ENCODE data around the gene KRT37.
"Not testable (repeated sequence)": the region's sequence is repeated elsewhere in the genome, so short reads cannot be mapped to it uniquely, and the experiment has no call there.

KRT37 gene

DNA sequence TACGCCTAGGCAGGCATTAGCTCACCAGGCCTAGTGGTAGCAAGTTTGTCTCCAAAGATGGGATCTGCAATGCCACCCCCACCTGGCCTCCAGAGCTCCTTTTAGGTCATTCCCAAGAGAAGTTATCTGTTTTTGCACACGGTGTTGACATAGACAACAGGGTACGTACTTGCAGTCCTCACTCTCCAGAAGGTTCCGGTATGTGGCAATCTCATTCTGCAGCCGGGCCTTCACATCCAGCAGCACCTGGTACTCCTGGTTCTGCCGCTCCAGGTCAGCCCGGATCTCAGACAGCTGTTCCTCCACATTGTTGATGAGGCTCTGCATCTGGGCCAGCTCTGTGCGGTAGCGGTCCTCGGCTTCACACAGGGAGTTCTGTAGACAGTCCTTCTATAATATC, 17.2 kb downstream of the KRT37 start:
- DNase-seq (ENCODE audit: low read depth in 4 of 4, low spot score in 1 of 4): no peak

DNA sequence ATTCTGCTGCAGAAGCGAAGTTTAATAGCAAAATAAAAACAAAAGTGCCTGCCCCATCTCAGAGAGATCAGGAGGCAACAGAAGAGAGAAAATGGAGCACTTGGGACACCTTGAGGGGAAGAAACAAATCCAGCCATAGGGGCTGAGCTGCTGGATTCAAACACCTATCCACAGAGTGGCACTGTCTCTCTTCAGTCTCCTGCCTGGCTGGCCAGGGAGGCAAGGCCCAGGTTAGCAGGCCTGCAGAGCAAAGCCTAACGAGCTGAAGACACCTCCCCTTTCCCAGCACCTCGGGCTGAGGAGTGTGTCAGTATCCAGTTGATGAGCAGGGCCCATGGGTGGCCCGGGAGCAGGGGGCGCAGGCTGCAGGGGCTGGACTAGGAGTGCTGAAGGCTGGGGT, 18.2 kb downstream of the KRT37 start:
- no peak for DNase-seq (ENCODE audit: low read depth in 4 of 4, low spot score in 1 of 4)

DNA sequence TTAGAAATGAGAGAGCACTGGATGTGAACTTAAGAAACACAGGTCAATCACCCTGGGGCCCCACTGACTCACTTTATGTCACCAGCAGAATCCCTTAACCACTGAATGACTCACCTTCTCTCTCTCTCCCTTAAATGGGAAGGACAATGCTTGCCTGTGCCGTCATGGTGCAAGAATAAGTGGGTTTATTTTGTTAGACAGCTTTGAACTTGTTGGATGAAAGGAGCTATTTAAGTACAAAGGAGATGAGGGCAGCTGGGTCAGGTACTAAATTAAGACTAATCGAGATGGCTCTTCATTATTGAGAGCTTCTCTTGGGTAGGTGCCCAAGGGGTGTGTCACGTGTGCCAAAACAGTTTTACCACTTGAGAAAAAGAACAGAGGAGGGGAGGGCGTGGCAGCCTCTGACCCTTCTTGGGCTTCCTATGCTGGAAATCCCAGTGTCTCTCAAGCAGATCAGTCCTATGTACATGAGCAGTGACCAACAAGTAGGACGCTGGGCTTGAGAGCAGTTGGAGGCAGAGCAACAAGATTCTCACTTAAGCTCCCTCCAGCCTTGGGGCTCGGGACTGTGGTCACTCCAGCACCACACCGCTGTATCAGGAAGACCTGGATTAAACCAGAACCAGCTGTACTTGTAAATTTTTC, 20.2 kb downstream of the KRT37 start:
- peak; percentile 2 to 58 (median 17) for DNase-seq (ENCODE audit: low read depth in 4 of 4, low spot score in 1 of 4)

DNA sequence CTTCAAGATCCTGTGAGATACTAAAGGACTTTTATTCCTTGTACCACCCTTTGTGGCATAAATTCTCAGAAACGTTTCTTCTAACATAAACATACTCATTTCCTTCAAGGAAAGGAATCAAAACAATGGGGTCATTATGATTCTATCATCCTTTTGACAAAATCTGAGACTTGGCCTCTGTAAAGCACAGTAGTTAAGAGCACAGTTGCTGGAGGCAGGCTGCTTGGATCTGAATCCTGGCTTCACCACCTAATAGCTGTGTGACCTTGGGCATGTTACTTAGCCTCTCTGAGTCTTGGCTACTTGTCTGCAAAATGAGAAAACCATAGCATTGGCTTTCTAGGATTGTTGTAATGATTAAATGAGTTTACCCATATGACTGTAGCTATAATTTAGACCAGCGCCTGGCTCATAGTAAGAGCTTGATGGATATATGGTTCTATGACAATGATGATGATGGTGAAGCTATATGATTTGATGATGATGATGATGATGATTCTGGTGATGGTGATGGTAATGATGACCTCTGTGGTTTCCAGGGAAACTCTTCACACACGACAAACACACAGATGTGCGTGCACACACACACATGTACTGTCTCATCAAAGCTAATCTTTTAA, 20.9 kb downstream of the KRT37 start:
- DNase-seq (ENCODE audit: low read depth in 4 of 4, low spot score in 1 of 4): no peak

DNA sequence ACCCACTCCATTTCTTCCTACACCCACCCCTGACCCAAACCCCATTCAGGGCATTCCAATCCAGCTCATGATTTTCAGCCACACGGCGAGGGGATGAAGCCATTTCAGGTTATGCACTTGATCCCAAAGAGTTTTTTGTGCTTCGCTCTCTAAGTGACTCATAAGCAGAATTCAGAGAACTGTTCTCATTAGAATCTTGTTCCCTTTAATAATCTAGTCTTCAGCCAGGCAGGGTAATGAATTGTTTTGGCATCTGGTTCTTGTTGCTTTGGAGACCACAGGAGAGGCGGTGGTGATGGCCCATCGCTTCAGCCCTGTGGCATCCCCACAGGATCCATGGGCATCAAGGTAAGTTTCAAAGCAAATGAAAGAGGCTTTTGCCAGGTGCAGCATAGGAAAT, 22.2 kb downstream of the KRT37 start:
- DNase-seq (ENCODE audit: low read depth in 4 of 4, low spot score in 1 of 4): no peak

DNA sequence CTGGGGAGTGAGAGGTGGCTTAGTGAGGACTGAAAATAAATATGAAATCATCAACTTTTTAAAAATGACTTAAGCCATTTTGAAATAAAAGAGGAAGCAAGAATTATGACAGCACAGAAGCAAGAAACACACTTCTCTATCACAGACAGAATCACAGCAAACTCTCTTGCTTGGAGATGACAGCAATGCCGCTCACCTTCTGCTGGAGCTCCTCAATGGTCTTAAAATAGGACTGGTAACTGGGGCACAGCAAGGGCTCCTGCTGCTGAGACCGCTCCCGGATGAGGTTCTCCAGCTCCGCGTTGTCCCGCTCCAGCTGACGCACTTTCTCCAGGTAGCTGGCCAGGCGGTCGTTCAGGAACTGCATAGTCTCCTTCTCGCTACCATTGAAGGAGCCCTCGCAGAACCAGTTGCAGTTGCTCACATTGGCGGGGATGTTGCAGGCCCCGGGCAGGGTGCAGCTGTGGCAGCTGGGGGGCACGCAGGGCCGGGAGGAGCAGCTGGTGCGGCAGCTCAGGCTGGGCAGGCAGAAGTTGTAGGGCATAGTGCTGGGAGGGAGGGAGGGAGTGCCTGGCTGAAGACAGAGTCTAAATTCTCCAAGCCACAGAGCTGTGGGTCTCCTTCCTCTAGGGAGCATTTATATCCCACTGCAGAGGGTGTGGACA, 27.3 kb downstream of the KRT37 start, which contains the start of gene KRT31:
Gene KRT31 (minus strand): TSS at position 613 of the 665 bp plus-strand sequence. CDS start 69 bp downstream, at position 544.
- DNase-seq (ENCODE audit: low read depth in 4 of 4, low spot score in 1 of 4): no peak

DNA sequence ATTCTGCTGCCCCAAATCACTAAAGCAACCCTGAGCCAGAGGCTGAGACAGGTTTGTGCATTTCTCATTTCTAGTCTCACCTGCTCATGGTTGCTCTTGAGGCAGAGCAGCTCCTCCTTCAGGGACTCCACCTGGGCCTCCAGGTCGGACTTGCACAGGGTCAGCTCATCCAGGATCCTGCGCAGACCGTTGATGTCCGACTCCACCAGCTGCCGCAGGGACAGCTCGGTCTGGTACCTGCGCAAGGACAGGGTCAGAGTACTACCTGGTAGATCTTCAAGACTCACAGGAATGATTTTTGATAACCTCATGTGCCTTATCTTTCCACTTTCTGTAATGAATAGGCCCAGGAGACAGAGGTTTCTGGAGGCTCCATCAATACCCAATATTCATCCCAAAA, 28.0 kb downstream of the KRT37 start:
- DNase-seq (ENCODE audit: low read depth in 4 of 4, low spot score in 1 of 4): no peak

DNA sequence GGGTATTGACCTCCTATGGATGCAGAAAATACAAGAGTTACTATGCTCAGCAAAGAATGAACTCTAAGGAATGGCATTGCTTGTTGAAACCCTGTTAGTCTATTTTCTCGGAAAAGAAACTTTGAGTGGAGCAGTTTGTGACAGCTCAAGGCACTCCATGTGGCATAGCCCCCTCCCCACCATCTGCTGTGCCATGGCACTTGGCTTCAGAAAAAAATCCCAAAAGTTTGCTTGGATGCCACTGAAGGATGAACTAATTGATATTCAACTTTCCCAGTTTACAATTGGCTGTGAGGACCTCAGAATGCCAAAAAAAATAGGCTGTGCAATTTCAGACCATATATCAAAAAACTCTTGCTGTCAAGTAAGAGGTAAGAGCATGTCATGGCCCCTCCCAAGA, 28.8 kb downstream of the KRT37 start:
- DNase-seq (ENCODE audit: low read depth in 4 of 4, low spot score in 1 of 4): no peak

DNA sequence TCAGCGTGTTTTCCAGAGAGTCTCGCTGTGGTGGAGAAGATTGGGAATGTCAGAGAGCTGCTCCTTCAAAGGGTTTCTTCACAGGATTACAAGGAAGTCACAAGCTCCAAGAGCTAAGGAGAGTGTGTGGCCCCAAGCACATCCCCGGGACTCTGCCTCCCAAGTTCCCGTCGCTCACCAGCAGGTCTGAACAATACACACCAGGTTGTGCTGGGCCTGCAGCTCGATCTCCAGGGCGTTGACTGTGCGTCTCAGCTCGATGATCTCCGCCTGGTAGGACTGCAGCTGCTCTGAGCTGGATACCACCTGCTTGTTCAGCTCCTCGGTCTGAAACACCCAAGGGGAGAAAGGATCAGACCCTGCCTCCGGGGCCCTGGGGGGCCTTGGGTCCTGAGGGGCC, 29.3 kb downstream of the KRT37 start:
- DNase-seq (ENCODE audit: low read depth in 4 of 4, low spot score in 1 of 4): not testable (repeated sequence)

DNA sequence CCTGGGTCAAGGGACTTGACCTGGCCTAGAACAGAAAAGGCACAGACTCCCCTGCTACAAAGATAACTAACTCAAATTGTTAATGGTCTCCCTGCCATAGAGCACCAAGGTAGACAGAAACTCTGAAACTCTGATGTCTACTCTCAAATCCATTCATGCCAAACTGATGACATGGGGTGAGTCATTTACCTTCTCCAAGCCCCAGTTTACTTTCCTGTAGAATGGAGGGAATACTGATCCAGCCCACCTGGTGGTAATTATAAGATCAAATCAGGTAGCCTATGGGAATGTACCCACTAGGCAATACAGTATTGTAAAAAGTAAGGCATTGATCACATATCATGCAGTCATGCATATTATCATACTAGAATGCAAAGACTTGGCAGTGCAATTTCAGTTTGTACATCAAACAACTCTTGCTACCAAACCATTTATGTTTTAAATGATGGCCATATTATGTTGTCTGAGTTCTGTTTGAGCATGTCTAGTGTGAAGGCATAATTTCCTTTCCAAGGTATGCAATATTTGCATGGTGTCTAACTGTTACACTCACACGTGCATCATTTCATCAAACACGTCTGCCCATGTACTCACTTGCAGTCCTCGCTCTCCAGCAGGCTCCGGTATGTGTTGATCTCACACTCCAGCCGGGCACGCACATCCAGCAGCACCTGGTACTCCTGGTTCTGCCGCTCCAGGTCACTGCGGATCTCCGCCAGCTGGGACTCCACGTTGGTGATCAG, 30.0 kb downstream of the KRT37 start:
- DNase-seq (ENCODE audit: low read depth in 4 of 4, low spot score in 1 of 4): no peak

DNA sequence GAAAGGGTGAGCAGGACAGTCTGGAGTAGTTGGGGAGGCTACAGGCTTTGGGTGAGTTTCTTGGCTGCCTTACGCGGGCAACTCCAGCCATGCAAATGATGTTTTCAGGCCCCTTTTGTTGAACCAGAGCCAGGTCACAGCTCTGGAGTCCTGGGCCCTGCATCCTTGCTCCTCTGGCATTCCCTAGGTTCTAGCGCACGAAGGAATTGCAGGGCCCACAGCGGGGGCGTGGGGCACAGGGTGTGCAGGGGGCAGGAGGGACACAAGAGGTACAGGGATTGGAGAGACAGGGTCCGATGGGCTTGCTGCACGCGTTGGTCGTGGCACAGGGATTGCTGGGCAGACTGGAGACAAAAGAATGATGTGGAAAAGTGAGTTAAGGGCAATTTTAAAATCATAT, 30.6 kb downstream of the KRT37 start:
- no peak for DNase-seq (ENCODE audit: low read depth in 4 of 4, low spot score in 1 of 4)

DNA sequence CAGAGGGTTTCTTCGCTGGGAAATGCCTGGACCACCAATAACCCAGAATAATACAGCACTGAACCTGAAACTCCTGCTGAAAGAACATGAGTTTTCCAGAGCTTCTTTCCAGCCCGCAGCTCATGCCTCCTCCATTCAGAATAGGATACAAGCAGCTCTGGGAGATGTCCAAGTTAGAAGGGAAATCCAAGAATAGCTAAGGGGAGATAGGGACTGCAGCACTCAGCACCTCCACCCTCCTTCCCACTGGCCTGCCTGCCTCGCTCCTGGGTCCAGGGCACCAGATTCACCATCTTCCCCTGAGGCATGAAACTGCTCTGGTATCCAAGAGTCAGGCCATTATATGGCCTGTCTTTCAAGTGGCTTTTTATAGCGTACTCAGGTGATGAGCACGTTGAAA, 31.1 kb downstream of the KRT37 start:
- no peak for DNase-seq (ENCODE audit: low read depth in 4 of 4, low spot score in 1 of 4)

DNA sequence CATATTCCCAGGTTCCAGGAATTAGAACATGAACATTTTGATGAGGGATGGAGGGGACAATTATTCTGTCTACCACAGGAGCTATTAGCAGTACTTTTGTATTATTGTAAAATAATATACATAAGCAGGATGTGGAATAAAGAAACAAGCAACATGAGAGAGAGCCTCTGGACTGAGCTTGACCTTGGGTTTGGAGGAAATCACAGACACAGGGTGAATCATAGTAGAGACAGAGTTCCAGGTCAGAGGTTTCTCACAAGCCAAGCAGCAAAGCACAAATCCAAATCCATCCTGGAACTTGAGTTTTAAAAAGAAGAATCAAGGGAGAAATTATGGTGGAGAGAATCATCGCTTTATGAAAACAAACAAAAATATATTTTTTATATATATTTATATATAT, 32.1 kb downstream of the KRT37 start:
- no peak for DNase-seq (ENCODE audit: low read depth in 4 of 4, low spot score in 1 of 4)

DNA sequence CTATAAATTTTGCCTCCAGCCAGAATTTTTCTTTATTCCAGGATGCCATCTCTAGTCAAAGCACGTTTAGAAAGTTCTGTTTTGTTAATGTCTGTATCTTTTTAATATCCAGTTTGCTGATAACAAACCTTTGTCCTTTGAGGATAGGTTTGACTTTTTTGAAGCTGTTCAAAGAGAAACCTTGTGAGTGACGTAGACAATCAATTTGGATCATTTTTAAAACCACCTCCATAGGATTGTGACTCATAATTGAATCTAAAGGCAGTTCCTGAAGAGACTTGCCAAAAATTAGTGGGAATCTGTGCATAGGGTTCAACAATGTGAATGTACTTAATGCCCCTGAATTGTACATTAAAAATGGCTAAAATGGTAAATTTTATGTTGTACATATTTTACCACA, 32.9 kb downstream of the KRT37 start:
- DNase-seq (ENCODE audit: low read depth in 4 of 4, low spot score in 1 of 4): no peak

DNA sequence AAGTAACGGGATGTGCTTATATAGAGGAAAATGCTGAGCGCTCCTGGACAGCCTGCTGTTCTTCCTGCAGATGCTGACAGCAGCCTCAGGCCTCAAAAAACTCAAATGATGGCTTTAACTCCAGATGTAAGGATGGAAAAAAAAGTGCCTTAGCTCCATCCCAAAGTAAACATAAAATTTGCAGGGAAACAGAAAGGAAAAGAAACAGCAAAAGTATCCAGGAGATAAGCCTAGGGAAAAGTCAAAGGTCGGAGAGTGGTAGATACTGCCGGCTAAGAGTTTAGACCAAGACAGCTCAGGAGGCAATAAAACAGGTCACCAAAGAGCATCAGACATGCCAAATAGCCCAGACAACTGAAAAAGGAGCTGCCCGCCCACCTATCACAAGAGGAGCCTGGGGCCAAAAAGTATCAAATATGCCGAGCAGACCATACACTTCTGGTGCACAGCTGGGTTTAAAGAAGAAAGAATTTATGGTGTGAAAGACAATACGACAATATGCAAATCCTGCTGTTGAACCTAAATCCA, 33.9 kb downstream of the KRT37 start:
- DNase-seq (ENCODE audit: low read depth in 4 of 4, low spot score in 1 of 4): no peak

DNA sequence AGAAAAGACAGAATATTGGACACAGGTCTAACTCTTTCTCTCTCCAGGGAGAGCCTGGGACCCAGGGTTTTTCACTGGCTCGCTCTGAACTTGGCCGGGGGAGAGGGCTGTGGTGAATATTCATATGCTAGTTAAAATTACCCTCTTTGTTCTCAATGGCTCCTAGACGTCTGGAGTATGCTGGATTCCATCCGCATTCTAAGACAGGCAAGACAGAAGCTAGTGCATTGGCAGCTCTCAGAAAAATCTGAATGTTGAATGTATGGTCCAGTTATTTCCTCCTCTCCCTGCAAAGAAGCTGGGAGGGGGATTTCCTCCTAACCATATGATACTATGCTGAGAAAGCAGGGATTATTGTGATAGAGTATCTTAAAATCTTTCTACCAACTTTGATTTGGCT, 36.7 kb downstream of the KRT37 start:
- no peak for DNase-seq (ENCODE audit: low read depth in 4 of 4, low spot score in 1 of 4)

DNA sequence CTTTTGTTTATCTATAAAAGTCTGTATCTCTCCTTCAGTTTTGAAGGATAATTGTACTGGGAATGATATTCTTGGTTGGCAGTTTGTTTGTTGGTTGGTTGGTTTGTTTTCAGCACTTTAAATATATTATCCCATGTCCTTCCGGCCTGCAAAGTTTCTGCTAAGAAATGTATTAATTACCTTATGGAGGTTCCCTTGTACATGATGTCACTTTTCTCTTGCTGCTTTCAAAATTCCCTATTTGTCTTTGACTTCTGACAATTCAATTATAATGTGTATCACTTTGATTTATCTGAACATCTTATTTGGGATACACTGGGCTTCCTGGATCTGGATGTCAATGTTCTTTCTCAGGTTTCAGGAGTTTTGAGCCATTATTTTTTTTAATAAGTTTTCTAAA, 38.2 kb downstream of the KRT37 start:
- DNase-seq (ENCODE audit: low read depth in 4 of 4, low spot score in 1 of 4): no peak

DNA sequence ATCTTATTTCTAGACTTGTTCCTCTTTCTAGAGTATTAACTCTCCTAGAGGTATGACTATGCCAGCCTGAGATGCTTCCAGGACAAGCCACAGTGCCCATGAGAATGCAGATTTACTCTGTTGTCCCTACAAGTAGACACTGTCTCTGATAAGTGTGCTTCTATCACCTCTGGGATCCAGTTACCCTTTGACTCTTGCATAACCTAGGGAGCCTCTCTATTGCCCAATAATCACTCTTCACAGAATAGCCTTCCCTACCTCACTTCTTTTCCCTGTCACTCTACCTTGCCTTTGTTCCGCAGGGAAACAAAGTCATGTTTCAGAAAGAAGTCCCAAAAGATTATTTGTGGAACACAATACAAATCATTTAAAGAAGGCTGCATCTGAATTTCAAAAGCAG, 40.7 kb downstream of the KRT37 start:
- no peak for DNase-seq (ENCODE audit: low read depth in 4 of 4, low spot score in 1 of 4)

DNA sequence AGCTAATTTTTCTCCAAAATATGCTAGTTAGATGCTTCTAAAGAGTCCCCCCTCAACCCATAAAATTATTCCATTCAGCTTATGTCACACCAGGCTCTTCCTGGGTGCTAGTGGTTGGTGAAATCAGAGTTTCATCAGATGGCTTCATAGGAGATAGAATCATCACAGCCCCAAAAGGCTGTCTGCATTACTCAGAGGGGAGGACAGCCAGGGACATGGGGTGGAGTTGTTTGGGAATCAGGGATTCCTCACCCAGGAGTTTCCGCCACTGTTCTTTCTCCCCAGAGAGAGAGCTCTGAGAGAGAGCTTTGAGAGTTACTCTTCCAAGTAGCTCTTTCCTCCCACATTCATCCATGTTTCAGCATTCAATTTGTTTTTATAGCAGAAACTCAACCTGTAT, 42.0 kb downstream of the KRT37 start:
- DNase-seq (ENCODE audit: low read depth in 4 of 4, low spot score in 1 of 4): no peak

DNA sequence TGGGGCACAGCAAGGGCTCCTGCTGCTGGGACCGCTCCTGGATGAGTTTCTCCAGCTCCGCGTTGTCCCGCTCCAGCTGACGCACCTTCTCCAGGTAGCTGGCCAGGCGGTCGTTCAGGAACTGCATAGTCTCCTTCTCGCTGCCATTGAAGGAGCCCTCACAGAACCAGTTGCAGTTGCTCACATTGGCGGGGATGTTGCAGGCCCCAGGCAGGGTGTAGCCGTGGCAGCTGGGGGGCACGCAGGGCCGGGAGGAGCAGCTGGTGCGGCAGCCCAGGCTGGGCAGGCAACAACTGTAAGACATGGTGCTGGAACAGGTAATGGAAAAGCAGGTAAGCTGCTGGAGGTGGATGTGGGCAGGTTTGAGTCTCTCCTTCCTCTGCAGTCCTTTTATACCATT, 42.4 kb downstream of the KRT37 start, which contains the start of gene KRT34:
Gene KRT34 (minus strand): TSS at position 364 of the 400 bp plus-strand sequence. CDS start 60 bp downstream, at position 304.
- DNase-seq (ENCODE audit: low read depth in 4 of 4, low spot score in 1 of 4): not testable (repeated sequence)

DNA sequence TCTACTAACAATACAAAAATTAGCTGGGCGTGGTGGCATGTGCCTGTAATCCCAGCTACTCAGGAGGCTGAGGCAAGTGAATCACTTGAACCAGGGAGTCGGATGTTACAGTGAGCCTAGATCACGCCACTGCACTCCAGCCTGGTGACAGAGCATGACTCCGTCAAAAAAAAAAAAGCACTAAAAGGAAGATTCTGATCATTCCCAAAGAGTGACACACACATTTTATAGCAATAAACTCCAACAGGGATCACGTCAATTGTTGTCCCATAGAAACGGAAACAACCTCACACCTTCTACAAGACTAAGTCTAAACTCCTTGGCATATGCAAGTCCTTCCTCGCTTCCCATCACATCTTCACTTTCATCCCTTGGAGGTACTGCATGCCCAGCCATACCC, 44.3 kb downstream of the KRT37 start:
- not testable (repeated sequence) for DNase-seq (ENCODE audit: low read depth in 4 of 4, low spot score in 1 of 4)
